H9 (cell line): ENCODE data around the gene TLK1. TPM values are rescaled to one million over a fixed set of nuclear protein-coding genes. Genes with fewer than 3 reads are reported as not detected.

Source experiments
- DNase-seq: peaks from one replicate; pipeline ENCODE4 v3.0.0-alpha.2; 2017
- H2AFZ ChIP-seq: one replicate; pipeline ENCODE4 v1.6.1; 2013; ENCODE audit warnings: mild to moderate bottlenecking, low read length, control low read depth, moderate library complexity
- H2AK5ac ChIP-seq: 2 replicates; pipeline ENCODE4 v1.6.1; 2013; ENCODE audit warnings: low read length, control low read depth, mixed read lengths; ENCODE audit not compliant: insufficient read length
- H2BK120ac ChIP-seq: one replicate; pipeline ENCODE4 v1.6.1; 2013; ENCODE audit warnings: low read depth, mild to moderate bottlenecking, low read length, control low read depth, inconsistent platforms; ENCODE audit not compliant: poor library complexity, severe bottlenecking
- H2BK12ac ChIP-seq: 2 replicates; pipeline ENCODE4 v1.6.1; 2013; ENCODE audit warnings: low read length, control low read depth, mixed read lengths, low read depth; ENCODE audit not compliant: insufficient read length
- H2BK15ac ChIP-seq: 2 replicates; pipeline ENCODE4 v1.6.1; 2013; ENCODE audit warnings: low read depth, low read length, control low read depth
- H2BK20ac ChIP-seq: one replicate; pipeline ENCODE4 v1.6.1; 2013; ENCODE audit warnings: low read depth, mild to moderate bottlenecking, low read length, control low read depth, inconsistent platforms; ENCODE audit not compliant: poor library complexity, severe bottlenecking
- H2BK5ac ChIP-seq: 2 replicates; pipeline ENCODE4 v1.6.1; 2013; ENCODE audit warnings: low read length, control low read depth, mixed read lengths; ENCODE audit not compliant: insufficient read length
- H3K14ac ChIP-seq: 2 replicates; pipeline ENCODE4 v1.6.1; 2013; ENCODE audit warnings: low read length, control low read depth; ENCODE audit not compliant: insufficient read depth
- H3K18ac ChIP-seq: 2 replicates; pipeline ENCODE4 v1.6.1; 2013; ENCODE audit warnings: low read depth, mild to moderate bottlenecking, mixed read lengths, low read length, control low read depth; ENCODE audit not compliant: insufficient read length
- H3K23ac ChIP-seq: 2 replicates; pipeline ENCODE4 v1.6.1; 2013; ENCODE audit warnings: low read length, control low read depth, mixed read lengths, low read depth; ENCODE audit not compliant: insufficient read length
- H3K23me2 ChIP-seq: 2 replicates; pipeline ENCODE4 v1.6.1; 2013; ENCODE audit warnings: low read depth, mild to moderate bottlenecking, mixed read lengths, low read length, control low read depth; ENCODE audit not compliant: insufficient read length, poor library complexity, severe bottlenecking
- H3K27ac ChIP-seq: 2 replicates; pipeline ENCODE4 v1.5.1; 2013; ENCODE audit warnings: low read length, control low read depth, mixed read lengths, low read depth; ENCODE audit not compliant: insufficient read length
- H3K27me3 ChIP-seq: 2 replicates; pipeline ENCODE4 v1.6.1; 2013; ENCODE audit warnings: low read length, control low read depth, inconsistent platforms; ENCODE audit not compliant: insufficient read depth
- H3K4ac ChIP-seq: 2 replicates; pipeline ENCODE4 v1.6.1; 2013; ENCODE audit warnings: low read depth, mild to moderate bottlenecking, control low read depth, inconsistent platforms, low read length, moderate library complexity
- H3K4me1 ChIP-seq: 2 replicates; pipeline ENCODE4 v1.6.1; 2013; ENCODE audit warnings: low read length, control low read depth, inconsistent platforms; ENCODE audit not compliant: insufficient read depth
- H3K4me2 ChIP-seq: 2 replicates; pipeline ENCODE4 v1.6.1; 2013; ENCODE audit warnings: low read length, control low read depth, mixed read lengths; ENCODE audit not compliant: insufficient read length, insufficient read depth
- H3K56ac ChIP-seq: 2 replicates; pipeline ENCODE4 v1.6.1; 2013; ENCODE audit warnings: low read depth, mild to moderate bottlenecking, mixed read lengths, low read length, control low read depth; ENCODE audit not compliant: insufficient read length
- H3K79me1 ChIP-seq: 2 replicates; pipeline ENCODE4 v1.6.1; 2013; ENCODE audit warnings: low read depth, mild to moderate bottlenecking, moderate library complexity, low read length, control low read depth, inconsistent platforms; ENCODE audit not compliant: insufficient read depth, poor library complexity, severe bottlenecking
- H3K79me2 ChIP-seq: 2 replicates; pipeline ENCODE4 v1.6.1; 2013; ENCODE audit warnings: low read length, control low read depth, inconsistent platforms; ENCODE audit not compliant: insufficient read depth
- H3K9ac ChIP-seq: 2 replicates; pipeline ENCODE4 v1.6.1; 2013; ENCODE audit warnings: low read length, control low read depth, mixed read lengths; ENCODE audit not compliant: insufficient read length; ENCODE audit errors: extremely low read depth
- H3K9me3 ChIP-seq: one replicate; pipeline ENCODE4 v1.6.1; 2013; ENCODE audit warnings: low read depth, low read length, inconsistent platforms; ENCODE audit not compliant: control insufficient read depth
- H3T11ph ChIP-seq: one replicate; pipeline ENCODE4 v1.6.1; 2013; ENCODE audit warnings: mild to moderate bottlenecking, low read length, control low read depth, inconsistent platforms
- H4K20me1 ChIP-seq: one replicate; pipeline ENCODE4 v1.6.1; 2013; ENCODE audit not compliant: control insufficient read depth, insufficient read length, insufficient read depth
- H4K5ac ChIP-seq: 2 replicates; pipeline ENCODE4 v1.6.1; 2013; ENCODE audit warnings: low read depth, mild to moderate bottlenecking, mixed read lengths, low read length, control low read depth; ENCODE audit not compliant: insufficient read length
- H4K8ac ChIP-seq: replicated peaks from 2 replicates; pipeline ENCODE4 v1.6.1; 2013; ENCODE audit warnings: low read length, control low read depth, mixed read lengths, low read depth; ENCODE audit not compliant: insufficient read length
- H4K91ac ChIP-seq: 2 replicates; pipeline ENCODE4 v1.6.1; 2013; ENCODE audit warnings: low read depth, mild to moderate bottlenecking, moderate library complexity, mixed read lengths, low read length, control low read depth; ENCODE audit not compliant: insufficient read length
- H3K27ac Mint-ChIP-seq, 3 experiments: 2 replicates in 2 of 3; 3 replicates in 1 of 3; pipeline ENCODE4 v1.8.0; 2020 to 2021; ENCODE audit warnings: mixed read lengths in 3 of 3, mild to moderate bottlenecking in 1 of 3, moderate library complexity in 1 of 3
- H3K27me3 Mint-ChIP-seq: 2 replicates; pipeline ENCODE4 v1.8.0; 2021; ENCODE audit warnings: low read depth, mild to moderate bottlenecking, moderate library complexity, mixed read lengths
- H3K36me3 Mint-ChIP-seq, 3 experiments: 2 replicates in 2 of 3; 3 replicates in 1 of 3; pipeline ENCODE4 v1.8.0; 2020 to 2021; ENCODE audit warnings: low read depth in 3 of 3, mixed read lengths in 3 of 3; ENCODE audit not compliant: insufficient read depth in 1 of 3
- H3K4me1 Mint-ChIP-seq, 2 experiments: 2 replicates each; pipeline ENCODE4 v1.8.0; 2020; ENCODE audit warnings: mixed read lengths in 2 of 2
- H3K4me3 Mint-ChIP-seq, 2 experiments: 2 replicates in 1 of 2; 3 replicates in 1 of 2; pipeline ENCODE4 v1.8.0; 2020 to 2021; ENCODE audit warnings: mild to moderate bottlenecking in 2 of 2, mixed read lengths in 2 of 2, moderate library complexity in 1 of 2
- H3K9me3 Mint-ChIP-seq, 2 experiments: 2 replicates in 1 of 2; 3 replicates in 1 of 2; pipeline ENCODE4 v1.8.0; 2020; ENCODE audit warnings: mild to moderate bottlenecking in 2 of 2, mixed read lengths in 2 of 2, moderate library complexity in 1 of 2
- WGBS: extraction: QIAGEN DNeasy Blood & Tissue Kit; methylation state at CpG from one replicate; pipeline ENCODE4 v1.1.7; 2013; ENCODE audit warnings: missing lambda C conversion rate, low lambda C conversion rate, mixed read lengths; ENCODE audit not compliant: insufficient read length; ENCODE audit errors: extremely low coverage; 5-methylcytosine and 5-hydroxymethylcytosine counted together
- total RNA-seq: library from RNA; stranded (reverse); gene quantifications from 2 replicates; pipeline ENCODE4 v1.2.1, GENCODE V29; 2021
- TF ChIP-seq, protein P1 (sequence below): fragments of 200-600 bp; sonication (generic); conservative IDR thresholded peaks from 3 replicates; pipeline ENCODE4 v1.8.0; 2021; ENCODE audit warnings: antibody characterized with exemption, mild to moderate bottlenecking

TLK1 gene
- total RNA-seq, 1 experiment from 2014 or later, result 112 TPM

GRCh38 chr2:171154348-171154747 lies 6.3 kb downstream of the TLK1 start:
- no peak overlapping the region for H2BK120ac ChIP-seq
- no peak overlapping the region for H3K27ac ChIP-seq
- no peak overlapping the region for H2BK15ac ChIP-seq
- no peak overlapping the region for H2BK5ac ChIP-seq
- no peaks in the 10 kb centered on the region for H3K9me3 ChIP-seq
- no peak overlapping the region for H2AFZ ChIP-seq
- Mint-ChIP-seq H3K27ac (peak overlapping the region; percentile 9 to 41 (median 27); a peak in 3 of 7 replicates), H3K27me3 (no peaks in the 10 kb centered on the region), H3K36me3 (peaks cover 1 to 13% (median 2%) of the 10 kb centered on the region in 3 experiments; a peak in 6 of 7 replicates), H3K9me3 (no peaks in the 10 kb centered on the region; a peak in 2 of 5 replicates), H3K4me3 (no peak overlapping the region), H3K4me1 (peaks cover 35 to 37% of the 10 kb centered on the region in 2 experiments)
- H3K23me2 ChIP-seq, result peaks cover 3% of the 10 kb centered on the region
- H2BK12ac ChIP-seq, result no peak overlapping the region
- H4K8ac ChIP-seq, result no peak overlapping the region
- no peak for DNase-seq
- H3K4me2 ChIP-seq, result no peak overlapping the region
- no peak overlapping the region for H3K14ac ChIP-seq
- H3K4ac ChIP-seq, result no peak overlapping the region
- H3K56ac ChIP-seq, result no peak overlapping the region
- no CpG with 5 or more reads among the region's 1 CpG for WGBS
- H3K18ac ChIP-seq, result no peak overlapping the region
- no peak overlapping the region for H3T11ph ChIP-seq
- H4K20me1 ChIP-seq, result no peaks in the 10 kb centered on the region
- no peaks in the 10 kb centered on the region for H3K27me3 ChIP-seq
- H3K79me2 ChIP-seq, result peaks cover 66% of the 10 kb centered on the region
- H3K23ac ChIP-seq, result no peak overlapping the region
- H4K5ac ChIP-seq, result no peak overlapping the region
- H2BK20ac ChIP-seq, result no peak overlapping the region
- no peak overlapping the region for H3K9ac ChIP-seq
- H3K79me1 ChIP-seq, result peaks cover 5% of the 10 kb centered on the region
- TF ChIP-seq, protein P1, sequence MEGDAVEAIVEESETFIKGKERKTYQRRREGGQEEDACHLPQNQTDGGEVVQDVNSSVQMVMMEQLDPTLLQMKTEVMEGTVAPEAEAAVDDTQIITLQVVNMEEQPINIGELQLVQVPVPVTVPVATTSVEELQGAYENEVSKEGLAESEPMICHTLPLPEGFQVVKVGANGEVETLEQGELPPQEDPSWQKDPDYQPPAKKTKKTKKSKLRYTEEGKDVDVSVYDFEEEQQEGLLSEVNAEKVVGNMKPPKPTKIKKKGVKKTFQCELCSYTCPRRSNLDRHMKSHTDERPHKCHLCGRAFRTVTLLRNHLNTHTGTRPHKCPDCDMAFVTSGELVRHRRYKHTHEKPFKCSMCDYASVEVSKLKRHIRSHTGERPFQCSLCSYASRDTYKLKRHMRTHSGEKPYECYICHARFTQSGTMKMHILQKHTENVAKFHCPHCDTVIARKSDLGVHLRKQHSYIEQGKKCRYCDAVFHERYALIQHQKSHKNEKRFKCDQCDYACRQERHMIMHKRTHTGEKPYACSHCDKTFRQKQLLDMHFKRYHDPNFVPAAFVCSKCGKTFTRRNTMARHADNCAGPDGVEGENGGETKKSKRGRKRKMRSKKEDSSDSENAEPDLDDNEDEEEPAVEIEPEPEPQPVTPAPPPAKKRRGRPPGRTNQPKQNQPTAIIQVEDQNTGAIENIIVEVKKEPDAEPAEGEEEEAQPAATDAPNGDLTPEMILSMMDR, result no peak
- H3K4me1 ChIP-seq, result no peaks in the 10 kb centered on the region
- H4K91ac ChIP-seq, result no peak overlapping the region
- no peak overlapping the region for H2AK5ac ChIP-seq
